DMS53 treated with DMSO at 0.1 percent for 48 hours (cell line): Measurements from ENCODE around the gene TNRC18.
"Not testable (repeated sequence)": the region's sequence is repeated elsewhere in the genome, so short reads cannot be mapped to it uniquely, and the experiment has no call there.

Source experiments
- DNase-seq: peaks from one replicate; lab custom pipeline; 2025; ENCODE audit not compliant: unreplicated experiment; lab: John Stamatoyannopoulos, UW

TNRC18 gene

GRCh38 chr7:5377816-5378215 is 45.8 kb downstream of the TNRC18 start:
- DNase-seq, result no peak

DNA sequence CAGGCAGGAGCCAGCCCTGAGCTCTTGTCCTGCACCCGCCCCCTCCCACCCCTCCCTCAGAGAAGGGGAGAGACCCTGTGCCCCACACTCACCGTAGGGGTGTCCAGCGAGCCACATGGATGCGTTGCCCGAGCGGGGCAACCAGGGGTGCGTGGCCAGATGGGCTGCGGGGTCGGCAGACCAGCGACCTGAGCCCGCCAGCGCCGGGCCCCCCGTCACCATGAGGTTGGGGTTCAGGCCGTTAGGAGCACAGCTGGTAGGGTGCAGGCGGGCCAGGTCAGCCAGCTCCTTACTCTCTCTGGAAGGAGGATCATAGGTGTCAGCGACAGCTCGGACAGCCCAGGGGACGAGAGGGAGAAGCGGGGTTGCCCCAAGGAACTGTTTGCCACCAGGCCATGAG is 46.4 kb downstream of the TNRC18 start:
- no peak for DNase-seq

- DNase-seq, result no peak
These were observed 47.7 kb downstream of the TNRC18 start for GRCh38 chr7:5375925-5376324.

DNA sequence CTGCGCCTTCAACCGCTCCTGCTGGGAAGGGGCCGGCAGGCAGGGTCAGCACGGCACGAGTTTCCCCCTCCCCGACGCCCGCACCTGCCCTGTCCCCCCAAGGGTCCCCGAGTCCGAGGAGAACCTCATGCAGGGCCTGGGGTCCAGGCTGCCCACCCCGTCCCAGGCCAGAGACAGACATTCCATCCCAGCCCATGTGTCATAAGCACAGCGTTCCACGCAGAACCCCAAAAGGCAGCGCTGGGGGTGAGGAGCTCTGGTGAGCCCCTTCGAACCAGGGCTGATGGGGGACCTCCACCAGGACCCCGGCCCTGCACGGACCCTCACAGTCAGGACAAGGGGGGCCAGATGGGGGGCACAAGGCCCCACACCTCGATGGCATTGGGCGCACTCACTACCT is 49.2 kb downstream of the TNRC18 start:
- DNase-seq, result no peak

- DNase-seq, result no peak
These were observed 50.3 kb downstream of the TNRC18 start for GRCh38 chr7:5373300-5373699.

- no peak for DNase-seq
These were observed 52.9 kb downstream of the TNRC18 start for GRCh38 chr7:5370454-5371353.

DNA sequence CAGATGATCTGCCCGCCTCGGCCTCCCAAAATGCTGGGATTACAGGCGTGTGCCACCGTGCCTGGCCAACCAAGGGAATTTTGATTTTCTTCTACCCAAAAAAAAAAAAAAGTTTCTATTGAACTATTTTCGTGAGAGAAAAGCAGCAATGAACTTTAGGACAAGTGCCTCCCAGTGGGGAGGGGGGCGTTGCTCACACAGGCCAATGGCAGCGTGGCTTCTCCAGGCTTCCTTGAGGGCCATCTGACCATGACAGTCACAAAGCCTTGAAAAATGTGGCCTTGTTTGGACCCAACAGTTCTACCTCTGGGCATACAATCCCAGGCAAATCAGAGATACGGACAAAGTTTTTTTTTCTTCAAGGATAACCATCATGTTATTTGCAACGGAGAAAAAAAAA is 56.0 kb downstream of the TNRC18 start:
- DNase-seq, result no peak

- DNase-seq, result peak; percentile 61
These were observed 57.5 kb downstream of the TNRC18 start for GRCh38 chr7:5365976-5366625.

GRCh38 chr7:5363729-5364128 is 59.9 kb downstream of the TNRC18 start:
- no peak for DNase-seq

DNA sequence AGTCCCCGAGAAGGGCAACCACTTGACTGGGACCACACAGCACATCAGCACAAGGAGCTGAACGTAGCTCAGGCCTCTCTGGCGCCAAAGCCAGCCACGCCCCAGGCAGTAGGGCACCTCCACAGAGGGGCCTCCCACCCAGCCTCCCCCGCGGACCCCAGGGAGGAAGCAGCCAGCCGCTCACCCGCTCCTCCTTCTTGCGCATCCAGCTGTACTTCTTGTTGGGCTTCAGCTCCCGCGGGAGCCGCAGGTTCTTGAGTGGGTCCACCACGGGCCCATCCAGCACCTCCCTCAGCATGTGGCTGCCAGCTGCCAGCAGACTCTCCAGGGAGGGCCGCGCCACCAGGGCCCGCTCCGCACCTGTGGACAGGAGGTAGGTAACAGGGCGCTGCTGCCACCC is 61.2 kb downstream of the TNRC18 start:
- no peak for DNase-seq

DNA sequence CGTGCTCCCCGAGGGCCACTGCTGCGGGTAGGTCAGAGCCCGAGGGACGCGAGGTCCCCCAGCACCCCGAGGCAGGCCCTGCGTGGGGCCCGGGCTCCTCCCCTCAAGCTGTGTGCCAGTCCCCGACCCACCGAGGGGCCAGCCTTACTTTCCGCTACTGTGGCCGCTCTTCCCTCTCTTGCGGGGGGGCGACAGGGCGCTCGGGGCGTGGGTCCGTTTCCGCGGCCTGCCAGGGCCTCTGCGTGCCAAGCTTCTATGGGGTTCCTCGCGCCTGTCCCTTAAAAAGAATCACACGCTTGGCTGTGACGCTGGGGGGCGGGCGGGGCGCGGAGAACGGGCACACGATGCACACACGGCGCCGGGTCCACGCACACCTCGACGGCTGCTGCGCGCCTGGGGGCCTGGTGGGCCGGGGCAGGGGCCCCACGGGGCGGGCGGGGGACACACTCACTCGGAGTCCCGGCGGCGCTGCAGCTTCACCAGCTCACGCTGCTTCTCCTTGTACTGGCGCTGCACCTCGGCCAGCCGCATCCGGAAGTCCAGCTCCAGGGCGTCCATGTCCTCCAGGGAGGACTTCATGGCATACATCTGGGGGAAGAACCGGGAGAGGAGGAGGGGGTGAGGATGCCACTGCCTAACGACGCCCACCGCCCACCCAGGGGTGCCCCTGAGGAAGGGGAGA is 62.0 kb downstream of the TNRC18 start:
- no peak for DNase-seq

GRCh38 chr7:5360971-5361370 is 62.7 kb downstream of the TNRC18 start:
- DNase-seq, result no peak

DNA sequence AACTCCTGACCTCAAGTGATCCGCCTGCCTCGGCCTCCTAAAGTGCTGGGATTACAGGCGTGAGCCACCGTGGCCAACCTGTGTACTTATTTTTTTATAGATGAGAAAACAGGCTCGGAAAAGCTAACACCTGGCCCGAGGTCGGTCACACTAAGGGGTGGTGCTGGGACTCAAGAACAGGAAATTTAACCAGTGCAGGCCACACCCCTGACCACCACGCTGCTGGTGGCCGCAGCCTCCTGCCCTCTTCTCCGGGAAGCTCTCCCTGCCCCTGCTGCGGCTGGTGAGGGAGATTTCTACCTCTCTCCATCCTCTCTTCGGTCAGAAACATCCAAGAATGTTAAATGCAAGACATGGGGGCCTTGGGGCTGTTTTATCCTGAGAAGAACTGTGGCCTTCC is 63.2 kb downstream of the TNRC18 start:
- DNase-seq, result no peak

GRCh38 chr7:5360021-5360420 is 63.6 kb downstream of the TNRC18 start:
- not testable (repeated sequence) for DNase-seq

DNA sequence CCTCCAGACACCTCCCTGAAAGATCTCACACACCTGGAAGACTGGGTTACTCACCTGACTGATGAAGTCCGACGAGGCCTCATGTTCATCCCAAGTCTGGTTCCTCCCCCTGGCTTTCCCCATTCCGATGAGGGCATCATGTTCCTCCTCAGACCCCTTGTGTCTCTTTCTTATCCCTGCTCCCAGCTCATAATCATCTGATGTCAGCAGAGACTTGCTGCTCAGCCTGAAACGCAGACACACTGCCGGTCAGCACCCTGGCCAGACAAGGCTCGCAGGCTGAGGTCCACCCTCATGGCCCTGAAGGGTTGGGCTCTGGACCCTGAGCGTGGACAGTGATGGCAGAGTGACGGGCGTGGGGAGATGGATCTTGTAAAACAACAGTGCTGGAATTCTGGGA is 64.3 kb downstream of the TNRC18 start:
- no peak for DNase-seq

DNA sequence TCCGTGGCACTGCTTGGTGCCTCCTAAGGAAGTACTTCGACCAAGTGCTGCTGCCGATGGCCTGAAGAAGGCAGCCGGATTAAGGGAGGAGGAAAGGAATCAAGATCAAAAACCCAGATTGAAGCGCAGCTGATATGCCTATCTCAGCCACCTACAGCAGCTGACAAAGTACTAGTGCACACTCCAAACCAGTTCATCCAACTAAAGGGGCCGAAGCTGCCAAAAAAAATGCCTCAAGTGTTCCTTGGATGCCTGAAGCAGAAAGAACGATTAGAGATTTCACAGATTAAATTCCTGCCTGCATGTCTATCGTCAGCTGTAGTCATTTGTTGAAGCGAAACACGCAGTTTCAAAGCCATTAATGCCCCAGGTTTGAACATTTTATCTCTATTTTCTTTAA is 65.7 kb downstream of the TNRC18 start:
- DNase-seq, result no peak

GRCh38 chr7:5356751-5357119 is 66.9 kb downstream of the TNRC18 start:
- DNase-seq, result no peak

DNA sequence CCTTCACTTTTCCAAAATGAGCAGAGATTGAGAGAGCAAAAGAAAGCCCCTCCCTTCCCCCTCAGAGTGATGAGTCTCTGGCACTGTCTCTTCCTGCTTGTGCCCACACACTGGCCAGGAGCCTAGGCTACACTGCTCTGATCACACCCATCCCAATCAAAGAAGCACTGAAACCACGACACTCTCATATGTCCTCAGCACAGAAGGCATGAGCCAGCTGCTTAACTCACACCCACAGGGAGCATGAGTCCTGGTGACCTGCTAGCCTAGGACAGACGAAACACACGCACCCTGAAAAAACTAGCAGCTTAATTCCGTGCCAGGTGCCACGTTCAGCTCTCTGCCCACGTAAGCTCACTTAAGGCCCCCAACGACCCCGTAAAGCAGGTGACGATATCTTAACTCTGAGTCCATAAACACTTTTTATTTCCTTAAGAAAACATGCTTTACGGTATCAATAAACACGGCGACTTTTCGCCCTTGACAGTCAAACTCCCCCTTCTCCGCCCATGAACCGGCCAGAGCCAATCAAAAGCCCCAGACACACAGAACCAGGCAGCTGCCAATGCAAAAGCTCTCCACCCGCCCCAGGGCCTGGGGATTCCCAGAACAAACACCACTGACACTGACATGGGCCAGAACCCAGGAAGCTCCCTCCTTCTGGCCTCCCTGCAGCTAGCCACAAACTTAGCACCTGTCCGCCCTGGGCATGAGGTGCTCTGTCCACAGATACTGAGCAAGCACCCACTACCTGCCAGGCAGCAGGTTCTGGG is 69.0 kb downstream of the TNRC18 start:
- DNase-seq, result no peak

DNA sequence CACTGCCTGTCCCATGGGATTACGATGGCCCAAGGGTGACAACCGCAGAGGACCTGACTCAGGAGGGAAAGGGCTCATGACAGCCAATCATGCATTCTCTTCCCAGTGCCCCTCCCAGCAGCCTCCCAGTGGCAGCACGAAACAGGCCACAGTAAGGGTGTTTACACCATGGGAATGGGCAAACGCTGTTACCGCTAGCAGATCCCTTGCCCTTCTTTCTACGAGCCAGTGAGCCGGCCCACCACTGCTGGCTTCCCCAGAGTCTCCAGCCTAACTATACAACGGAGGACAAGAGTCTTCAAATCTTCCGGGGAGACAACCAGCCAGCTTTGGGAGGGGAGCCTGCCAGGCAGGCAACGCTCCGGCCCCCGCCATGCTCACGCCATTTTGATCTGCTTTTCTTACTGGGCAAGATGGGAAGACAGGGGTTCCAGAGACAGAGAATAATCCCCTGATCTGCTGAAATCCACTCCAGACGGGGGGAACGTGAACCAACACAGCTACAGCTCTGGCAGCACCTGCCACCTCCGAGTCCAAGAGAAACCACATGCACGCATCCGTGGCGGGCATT is 71.1 kb downstream of the TNRC18 start:
- DNase-seq, result no peak

- no peak for DNase-seq
These were observed 71.9 kb downstream of the TNRC18 start for GRCh38 chr7:5351507-5352265.
